CD4-positive, alpha-beta T cell treated with Interleukin-17A for 1 hour (primary cell): Measurements from ENCODE around the gene RCAN3.
A peak's percentile ranks its signal among the peaks of the same experiment; 100 is the strongest.

Experiments
- DNase-seq: peaks from one replicate; pipeline ENCODE4 v3.0.0-alpha.2; 2020

RCAN3 gene

GRCh38 chr1:24586970-24587820 is 84.6 kb downstream of the RCAN3 start:
- peak; percentile 81 for DNase-seq

DNA sequence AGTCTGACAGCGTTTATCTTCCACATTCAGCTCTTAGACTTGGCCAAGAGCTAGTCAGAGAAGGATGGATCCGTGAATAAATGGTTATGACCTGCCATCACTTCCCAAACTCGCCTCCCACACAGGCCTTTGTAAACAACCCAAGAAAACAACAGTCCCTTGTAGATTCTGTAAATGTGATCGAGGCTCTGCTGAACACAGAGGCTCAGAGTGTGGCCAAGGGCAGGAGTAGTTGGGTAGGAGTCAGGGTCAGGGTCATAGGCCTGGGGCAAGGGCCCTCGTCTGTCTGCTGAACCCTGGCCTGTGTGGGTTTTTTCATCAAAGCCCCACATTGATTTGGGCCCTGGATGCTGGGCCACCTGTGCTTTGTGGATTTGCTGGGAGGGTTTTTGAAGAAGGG is 85.9 kb downstream of the RCAN3 start:
- no peak for DNase-seq

GRCh38 chr1:24589200-24589599 is 86.6 kb downstream of the RCAN3 start:
- DNase-seq = no peak
